Activated CD8-positive, alpha-beta memory T cell treated with anti-CD3 and anti-CD28 coated beads for 24 hours (primary cell): ENCODE data around the gene SIVA1.

Experiments used
- DNase-seq: peaks from one replicate; pipeline ENCODE4 v3.0.0-alpha.2; 2020

SIVA1 gene

DNA sequence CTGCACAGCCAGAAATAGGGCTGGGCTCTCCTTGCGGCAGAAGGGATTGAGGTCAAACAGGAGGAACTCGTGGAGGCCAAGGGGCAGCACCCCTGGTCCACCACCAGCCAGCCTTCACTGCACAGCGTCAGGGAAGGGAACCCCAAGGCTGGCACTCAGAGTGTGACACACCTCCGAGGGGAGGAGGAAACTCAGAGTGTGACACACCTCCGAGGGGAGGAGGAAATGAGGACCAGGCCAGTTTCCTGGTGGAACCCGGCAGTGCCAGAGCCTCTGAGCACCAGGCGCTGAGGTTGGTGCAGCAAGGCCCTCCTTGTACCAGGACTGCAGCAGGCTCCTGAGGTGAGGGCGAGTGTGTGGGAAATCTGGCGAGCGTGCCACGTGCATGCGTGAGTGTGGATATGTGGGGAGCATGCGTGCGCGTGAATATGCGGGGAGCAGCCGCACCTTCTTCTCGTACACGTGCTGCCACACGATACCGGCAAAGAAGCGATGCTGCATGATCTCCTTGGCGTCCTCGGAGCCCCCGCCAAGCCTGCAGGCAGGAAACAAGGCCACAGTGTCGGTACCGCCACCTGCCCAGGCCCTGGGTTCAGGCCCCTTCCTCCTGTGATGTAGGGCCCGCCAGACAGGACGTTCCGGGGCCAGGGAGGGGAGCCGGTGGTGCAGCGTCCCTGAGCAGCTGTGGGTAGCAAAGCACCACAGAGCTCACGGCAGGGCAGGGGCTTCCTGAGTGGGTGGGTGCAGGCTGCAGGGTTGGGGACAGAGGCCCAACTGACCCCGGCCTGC lies 19.2 kb downstream of the SIVA1 start:
- DNase-seq, result no peak

DNA sequence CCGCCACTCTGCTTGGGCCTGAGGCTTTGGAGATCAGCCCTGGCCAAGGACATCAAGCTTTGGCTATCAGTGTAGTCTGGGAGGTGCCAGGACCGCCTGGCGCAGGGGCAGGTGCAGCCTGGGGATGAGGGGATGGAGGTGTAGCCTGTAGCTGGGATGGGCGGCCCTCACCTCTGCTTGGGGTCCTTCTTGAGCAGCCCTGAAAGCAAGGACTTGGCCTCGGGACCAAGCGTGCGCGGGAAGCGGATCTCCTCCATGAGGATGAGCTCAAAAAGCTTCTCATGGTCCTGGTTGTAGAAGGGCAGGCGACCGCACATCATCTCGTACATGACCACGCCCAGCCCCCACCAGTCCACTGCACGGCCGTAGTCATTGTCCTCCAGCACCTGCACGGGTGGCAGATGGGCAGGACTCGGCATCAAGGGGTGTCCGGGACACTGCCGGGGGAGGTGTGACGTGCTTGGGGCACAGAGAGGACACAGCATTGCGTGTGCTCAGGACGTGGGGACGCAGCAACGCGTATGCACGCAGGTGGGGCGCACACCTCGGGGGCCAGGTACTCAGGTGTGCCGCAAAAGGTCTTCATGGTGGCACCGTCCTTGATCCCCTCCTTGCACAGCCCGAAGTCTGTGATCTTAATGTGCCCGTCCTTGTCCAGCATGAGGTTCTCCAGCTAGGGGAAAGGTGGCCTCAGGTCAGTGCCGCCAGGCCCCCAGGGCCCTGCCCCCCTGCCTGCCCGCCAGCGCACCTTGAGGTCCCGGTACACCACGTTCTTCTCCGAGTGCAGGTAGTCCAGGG lies 20.0 kb downstream of the SIVA1 start:
- DNase-seq, result no peak

DNA sequence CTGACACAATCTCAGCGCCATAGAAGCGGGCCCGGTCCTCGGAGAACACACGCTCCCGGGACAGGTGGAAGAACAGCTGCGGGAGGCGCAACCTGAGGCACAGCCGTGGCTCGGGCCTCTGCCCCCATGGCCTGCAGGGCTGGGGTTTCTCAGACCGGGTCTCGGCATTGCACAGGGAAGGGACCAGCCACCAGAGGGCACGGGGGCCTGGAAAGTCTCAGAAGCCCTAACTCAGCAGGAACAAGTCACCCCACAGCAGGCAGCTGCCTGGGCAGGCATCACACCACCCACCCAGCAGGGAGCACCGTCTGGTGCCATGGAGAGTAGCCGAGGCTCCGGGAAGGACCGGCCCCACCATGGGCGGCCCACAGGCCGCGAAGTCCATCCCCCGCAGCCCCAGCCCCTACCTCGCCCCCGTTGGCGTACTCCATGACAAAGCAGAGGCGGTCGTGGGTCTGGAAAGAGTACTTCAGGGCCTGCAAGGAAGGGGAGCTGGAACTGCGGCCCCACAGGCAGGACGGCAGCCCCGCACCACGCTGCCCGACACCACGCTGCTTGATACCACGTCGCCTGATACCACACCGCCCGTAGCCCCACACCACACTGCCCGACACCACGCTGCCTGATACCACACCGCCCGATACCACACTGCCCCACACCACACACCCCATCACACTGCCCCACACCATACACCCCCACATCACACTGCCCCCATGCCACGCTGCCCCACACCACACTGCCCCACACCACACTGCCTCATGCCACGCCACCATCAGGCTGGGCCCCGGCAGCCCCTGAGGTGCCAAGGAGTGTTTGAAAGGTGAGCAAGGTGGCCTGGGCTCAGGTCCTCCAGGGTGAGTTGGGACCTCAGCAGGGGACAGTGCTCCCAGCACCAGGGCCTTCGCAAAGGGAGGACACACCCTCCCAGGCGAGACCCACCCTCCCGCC lies 20.8 kb downstream of the SIVA1 start:
- DNase-seq, result no peak

DNA sequence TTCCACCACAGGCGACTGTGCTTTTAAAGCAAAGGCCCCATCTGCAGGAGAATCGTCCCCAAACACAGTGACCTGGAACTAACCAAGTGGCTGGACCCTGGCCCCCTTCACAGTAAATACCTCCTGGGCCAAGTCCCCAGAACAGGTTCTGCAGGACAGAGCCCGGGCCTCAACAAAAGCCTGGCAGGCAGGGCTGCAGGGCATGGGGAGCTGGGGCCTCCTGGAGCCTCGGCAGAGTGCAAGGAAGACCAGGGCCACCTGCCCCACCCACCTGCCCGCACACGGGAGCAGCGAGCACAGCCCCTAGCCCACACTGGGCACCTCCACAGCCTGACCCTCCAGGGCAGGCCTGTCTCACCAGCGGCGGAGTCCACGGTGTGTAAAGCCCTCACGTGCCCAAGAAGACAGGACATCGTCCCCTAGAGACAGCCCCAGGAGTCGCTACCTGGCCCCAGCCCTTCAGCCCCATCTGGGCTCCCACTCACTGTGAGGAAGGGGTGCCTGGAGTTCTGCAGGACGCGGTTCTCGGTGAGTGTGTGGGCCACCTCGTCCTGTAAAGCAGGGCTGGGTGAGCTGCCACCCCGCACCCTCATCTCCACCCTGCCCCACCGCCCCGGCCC lies 21.6 kb downstream of the SIVA1 start:
- no peak for DNase-seq

DNA sequence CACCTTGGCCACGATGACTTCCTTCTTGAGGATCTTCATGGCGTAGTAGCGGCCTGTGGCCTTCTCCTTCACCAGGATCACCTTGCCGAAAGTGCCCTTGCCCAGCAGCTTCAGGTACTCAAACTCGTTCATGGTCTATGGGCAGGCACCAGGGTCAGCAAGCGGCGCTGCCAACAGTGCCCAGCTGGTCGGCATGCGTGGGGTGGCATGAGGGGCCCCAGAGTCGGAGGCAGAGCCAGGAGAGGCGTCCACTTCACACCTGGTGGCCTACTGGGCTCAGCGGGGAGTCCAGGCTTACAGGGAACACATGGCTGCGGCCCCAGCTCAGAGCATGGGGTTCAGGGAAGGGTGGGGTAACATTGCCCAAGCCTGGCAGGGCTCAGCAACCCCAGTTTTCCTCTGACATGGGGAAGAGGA lies 22.1 kb downstream of the SIVA1 start:
- DNase-seq, result no peak

DNA sequence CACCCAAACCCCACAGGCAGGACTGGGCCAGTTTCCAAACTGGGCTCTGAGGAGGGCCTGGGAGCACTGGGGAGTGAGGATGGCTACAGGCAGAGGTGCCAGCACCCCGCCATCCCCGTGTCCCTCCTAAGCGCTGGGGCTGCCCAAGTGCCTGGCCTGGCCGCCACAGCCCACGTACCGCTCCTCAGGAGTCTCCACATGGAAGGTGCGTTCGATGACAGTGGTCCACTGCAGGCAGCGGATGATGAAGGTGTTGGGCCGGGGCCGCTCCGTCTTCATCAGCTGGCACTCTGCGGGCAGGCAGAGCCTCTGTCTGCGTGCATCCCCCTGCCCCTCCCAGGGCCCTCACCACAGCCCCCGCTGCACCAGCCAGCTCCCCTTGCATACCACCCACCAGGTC lies 23.5 kb downstream of the SIVA1 start:
- no peak for DNase-seq

DNA sequence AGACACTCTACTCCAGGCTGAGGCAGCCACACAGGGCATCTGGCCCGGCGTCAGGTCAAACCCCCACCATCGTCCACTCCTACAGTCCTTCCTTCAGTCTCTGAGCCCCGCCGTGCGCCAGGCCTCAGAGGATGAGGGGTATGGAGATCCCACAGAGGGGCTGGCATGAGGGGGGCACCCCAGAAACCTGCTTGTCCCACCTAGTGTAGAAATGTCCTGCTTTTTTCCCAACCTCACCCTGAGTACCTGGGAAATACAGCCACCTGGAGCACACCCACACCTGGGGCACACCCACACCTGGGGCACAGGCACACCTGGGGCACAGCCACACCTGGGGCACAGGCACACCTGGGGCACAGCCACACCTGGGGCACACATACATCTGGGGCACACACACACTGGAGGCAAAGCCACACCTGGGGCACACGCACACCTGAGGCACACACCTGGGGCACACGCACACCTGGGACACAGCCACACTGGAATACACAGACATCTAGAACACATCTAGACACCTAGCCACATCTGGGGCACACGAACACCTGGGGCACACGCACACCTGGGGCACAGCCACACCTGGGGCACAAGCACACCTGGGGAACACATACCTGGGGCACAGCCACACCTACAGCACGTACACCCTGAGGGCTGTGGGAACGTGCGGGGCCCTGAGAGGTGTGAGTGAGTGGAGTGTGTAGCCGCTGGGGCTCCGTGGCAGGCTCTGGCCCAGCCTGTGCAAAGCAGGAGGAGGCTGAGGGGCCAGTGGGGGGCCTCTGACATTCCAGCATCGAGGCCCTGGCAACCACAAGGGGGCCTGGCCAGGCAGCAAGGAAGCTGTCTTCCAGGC lies 24.2 kb downstream of the SIVA1 start:
- no peak for DNase-seq

DNA sequence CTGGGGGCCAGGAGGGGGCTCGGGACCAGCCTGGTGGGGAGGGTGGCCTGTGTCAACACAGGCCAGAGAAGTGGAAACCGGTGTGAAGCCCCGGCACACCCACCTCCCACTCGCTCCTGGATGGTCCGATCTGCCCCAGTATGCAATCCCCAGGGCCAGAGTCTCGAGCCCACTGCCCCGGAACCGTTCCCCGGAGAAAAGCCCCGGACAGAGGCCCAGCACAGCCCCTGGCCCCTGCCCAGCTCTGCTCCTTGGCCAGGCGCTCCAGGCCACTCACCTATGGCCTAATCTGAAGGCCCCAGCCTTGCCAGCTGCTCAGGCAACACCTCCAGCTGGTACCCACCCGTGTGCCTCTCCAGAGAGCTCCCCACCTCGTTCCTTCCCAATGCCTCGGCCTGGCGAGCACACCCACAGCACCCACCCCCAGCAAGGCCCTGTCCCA lies 24.9 kb downstream of the SIVA1 start:
- DNase-seq, result no peak

DNA sequence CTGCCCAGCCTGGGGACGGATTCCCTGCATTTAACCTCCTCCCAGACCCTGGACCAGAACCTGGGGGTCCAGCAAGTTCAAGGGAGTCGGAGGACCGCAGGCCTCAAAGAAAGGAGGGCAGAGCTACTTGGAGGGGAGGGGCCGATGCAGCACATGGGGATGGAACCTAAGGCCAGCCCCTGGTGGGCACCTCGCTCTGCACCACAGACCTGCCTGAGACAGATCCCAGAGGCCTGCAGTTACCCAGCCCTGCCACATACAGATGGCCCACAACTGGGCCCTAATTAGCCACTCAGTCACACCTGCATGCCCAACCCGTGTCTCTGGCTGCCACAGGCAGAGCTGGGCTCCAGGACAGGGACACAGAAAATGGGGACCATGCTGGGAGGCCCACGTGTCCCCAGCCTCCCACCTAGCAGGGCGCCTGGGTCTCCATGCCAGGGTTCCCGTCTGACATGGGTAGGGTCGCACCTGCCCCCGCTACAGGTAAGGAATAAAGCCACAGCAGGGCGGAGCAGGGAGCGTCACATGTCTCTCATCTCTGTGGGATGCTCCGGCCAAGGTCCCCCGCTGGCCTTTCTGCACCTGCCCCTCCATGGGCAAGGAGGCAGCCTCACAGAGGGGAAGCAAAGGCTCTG lies 25.9 kb downstream of the SIVA1 start:
- no peak for DNase-seq

DNA sequence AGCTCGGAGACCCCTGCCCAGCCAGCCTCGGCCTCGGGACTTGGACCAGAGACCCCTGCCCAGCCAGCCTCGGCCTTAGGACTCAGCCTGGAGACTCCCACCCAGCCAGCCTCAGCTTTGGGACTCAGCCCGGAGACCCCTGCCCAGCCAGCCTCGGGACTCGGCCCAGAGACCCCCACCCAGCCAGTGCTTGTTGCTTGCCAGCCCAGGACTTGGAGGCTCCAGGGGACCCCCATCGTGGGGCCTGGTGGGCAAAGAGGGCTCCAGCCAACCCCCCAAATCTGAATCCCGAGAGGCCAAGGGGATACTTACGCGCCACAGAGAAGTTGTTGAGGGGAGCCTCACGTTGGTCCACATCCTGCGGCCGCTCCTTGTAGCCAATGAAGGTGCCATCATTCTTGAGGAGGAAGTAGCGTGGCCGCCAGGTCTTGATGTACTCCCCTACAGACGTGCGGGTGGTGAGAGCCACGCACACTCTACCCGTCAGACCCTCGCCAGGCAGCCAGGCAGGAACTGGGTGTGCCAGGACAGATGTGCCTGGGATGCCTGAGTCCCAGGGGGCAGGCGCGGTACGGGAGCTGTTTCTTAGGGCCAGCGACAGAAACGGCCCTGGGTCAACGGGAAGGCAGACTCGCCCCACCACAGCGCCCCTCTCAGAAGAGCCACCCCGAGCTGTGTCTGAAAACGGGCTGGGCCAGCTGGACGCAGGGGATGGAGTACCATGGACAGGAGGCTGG lies 27.0 kb downstream of the SIVA1 start:
- no peak for DNase-seq

DNA sequence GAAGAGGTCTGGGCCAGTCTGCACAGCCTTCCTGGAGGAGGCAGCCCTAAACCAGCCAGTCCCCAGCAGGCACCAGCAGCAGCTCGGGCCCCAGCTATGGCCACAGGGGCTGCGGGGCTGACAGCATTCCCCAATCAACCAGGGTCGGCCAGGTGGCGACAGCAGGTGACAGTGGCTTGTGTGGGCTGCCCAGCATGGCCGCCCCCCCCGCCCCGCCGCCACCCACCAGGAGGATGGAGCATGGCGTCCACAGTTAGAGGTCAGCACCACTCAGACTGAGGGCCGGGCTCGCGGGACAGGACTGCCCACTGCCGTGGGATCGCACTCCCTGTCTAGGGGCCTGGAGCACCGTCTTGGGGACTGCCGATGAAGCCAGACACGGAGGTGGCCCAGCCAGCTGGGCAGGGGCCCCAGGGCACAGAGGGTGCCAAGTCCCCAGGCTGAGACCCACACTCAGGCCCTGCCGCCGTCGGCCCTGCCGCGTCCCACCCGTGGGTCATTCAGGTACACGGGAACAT lies 27.6 kb downstream of the SIVA1 start:
- DNase-seq, result no peak

DNA sequence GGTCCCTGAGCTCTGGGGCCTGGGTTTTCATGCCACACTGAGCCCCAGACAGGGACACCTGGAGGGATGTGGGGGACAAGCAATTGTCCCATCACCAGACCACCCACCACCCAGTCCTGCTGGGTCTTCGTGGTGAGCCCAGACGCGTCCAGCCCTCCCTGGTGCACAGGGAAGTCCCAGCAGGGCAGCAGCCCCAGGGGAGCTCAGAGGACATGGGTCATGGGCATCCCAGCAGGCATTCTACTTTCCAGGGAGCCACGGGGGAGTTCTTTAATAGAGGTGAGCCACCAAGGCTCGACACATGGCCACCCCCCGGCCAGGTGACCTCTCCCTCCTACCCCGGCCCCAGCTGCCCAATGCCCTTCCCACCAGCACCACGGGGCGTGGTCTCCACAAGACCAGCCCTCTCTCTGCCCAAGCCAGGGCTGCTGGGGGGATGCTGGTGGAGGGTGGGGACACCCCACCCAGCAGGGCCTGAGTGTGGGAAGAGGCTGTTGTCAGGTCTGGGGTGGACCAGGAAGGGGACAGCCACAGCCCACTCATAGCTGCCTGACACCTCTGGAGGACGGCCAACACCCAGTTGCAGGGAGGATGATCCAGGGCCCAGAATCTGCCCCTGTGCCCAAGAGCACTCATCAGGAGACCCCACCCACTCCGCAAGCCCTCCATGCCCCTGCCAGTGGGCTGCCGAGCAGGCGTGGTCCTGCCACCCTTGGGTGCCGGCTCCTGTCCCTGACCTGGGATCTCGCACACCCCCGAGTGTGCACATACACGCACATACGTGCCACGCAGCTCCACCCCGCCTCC lies 28.5 kb downstream of the SIVA1 start:
- DNase-seq, result no peak

DNA sequence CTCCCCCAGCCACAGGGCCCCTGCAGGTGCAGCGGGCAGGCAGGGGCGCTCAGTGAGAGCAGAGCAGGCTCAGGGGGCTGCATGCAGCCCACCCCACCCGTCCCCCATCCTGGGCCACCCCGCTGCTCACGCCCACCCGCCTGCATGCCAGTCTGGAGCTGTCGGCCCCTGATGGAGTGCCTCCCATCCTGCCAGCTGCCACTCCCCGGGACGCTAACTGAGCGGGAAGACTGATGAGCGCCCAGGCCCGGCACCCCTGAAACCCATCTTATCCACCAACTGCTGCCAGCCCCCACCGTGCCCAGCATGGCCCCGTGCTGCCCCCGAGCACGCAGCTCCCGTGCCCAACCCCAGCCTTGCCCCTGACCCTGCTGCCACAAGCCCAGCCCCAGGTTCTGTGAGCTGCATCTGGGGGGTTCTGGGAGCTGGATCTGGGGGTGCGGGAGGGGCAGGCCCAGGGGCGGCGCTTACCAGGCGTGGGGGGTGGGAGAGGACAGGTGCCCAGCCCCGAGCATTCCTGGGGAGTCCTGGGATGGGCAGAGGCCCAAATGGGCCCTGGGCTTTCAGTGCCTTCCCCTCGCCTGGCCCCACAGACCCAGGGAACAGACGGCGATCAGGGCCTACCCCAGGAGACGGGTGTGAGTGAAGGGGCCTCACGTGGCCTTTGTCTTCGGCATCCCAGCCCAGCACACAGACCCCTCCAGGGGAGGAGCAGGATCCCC lies 29.3 kb downstream of the SIVA1 start:
- DNase-seq, result no peak

DNA sequence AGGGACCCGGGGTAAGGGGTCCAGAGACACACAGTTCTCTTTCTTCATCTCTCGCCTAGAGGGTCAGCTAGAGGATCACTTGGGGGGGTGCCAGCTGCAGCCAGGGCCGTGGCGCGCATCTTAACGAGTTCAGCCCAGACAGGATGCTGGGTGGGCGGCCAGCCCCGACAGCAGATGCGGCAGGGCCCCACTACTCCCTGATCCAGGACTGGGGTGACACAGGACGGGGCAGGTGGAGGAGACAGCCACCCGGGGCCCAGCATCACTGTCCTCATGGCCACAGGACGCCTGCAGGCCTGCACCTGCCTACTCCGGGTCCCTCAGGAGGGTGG lies 29.8 kb downstream of the SIVA1 start:
- DNase-seq, result no peak

DNA sequence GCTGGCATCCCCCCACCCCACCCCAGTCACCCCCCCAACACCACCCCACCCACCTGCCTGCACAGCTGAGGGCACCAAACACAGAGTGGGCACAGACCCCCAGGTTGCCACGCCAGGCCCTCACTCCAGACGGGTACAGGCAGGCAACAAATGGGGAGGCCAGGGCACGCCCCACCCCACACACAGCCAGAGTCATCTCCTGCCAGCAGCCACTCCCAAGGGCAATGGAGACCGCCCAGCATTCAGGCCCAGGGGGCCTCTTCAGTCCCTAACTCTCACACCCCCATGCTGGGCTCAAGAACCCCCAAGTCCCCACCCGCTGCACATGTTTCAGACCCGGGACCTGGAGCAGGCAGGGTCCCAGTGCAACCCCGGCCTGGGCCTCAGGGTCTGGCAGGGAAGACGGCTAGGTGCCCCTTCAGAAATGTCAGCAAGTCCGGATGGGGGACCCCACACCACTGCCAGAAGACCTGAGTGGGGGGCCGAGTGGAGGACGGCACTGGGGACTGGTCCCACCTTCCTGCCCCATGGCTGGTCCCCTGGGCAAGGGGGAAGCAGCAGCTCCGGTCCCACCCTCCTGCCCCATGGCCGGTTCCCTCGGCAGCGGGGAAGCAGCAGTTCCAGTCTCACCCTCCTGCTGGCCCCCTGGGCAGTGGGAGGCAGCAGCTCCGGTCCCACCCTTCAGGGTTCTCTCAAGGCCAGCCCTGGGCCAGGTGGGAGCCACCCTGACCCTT lies 30.7 kb downstream of the SIVA1 start:
- DNase-seq, result no peak

DNA sequence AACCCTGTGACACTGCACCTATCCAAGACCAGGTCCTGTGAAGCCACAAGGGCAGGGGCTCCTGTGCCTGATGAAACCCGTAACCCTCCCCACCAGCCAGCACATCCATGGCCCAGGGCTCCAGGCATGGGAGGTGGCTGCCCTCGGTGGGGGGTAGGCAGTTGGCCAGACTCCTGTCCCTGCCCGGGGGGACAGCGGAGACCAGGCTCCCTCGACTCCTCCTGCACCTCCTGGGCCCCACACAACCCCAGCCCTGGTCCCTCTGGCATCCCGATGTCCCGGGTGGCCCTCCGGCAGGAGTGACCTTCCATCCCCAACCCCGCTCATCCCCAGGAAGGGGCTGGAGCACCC lies 31.2 kb downstream of the SIVA1 start:
- no peak for DNase-seq

DNA sequence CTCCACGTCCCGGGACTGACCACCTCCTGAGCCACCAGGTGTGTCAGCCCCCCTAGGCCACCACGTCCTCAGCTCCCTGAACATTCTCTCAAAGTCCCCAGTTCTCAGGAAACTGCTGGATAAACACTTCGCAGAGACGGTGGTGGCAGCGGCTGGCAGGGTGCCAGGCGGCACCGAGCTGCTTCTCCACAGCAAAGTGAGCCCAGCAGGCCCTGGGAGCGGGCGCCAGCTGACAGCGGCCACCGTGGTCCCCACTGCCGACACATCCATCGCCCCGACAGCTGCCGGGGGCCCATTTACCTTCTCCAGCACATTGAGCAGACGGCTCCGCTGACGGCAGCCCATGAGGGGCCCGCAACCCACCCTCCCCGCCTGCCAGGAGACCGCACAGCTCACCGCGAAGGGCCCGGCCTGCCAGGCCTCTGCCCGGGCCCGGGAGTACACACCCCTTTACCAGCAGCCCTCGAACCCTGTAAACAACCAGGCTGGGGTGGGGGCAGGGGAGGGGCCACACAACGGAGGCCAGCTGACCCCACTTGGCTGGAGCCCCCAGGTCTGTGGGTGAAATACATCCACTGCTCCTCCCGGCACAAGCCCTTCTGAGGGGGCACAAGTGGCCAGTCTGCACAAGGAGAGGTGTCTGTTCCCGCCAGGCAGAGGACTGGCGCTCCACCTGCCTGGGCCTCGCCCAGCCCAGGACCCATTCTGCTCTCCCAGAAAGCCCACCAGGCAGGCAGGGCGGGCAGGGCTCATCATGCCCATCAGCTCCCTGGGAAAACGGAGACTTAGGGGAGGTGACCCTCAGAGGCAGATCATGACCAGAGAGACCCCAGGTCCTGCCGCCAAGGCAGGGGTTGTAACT lies 32.1 kb downstream of the SIVA1 start:
- no peak for DNase-seq
